VCaP (cell line): Measurements from ENCODE around the gene RAB40AL.

ENCODE experiments used
- H3K27ac ChIP-seq: fragments of 450-650 bp; 2 replicates; pipeline ENCODE4 v1.5.1; 2017
- TF ChIP-seq, protein P1 (sequence below): fragments of 450-650 bp; conservative IDR thresholded peaks from 2 replicates; pipeline ENCODE4 v1.5.1; 2017; ENCODE audit warnings: mild to moderate bottlenecking, moderate library complexity

The RAB40AL gene

DNA sequence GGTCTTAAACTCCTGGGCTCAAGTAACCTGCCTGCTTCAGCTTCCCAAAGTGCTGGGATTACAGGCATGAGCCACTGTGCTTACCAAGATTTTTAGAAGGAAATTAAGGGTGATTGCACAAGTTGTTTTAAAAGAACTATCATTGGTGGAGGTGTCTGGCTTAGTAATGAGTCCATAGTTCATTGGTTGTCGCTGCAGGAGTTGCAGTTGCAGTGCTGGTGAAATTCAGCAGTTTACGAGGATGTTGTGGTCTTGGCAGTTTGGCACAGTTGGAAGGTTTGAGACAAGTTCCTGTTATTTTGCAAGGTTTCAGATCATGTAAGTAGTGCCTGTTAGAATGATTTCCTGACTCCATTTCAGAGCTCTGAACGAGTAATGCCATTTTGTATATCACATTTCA lies 48.1 kb downstream of the RAB40AL start:
- H3K27ac ChIP-seq, result no peak overlapping the region
- TF ChIP-seq, protein P1, sequence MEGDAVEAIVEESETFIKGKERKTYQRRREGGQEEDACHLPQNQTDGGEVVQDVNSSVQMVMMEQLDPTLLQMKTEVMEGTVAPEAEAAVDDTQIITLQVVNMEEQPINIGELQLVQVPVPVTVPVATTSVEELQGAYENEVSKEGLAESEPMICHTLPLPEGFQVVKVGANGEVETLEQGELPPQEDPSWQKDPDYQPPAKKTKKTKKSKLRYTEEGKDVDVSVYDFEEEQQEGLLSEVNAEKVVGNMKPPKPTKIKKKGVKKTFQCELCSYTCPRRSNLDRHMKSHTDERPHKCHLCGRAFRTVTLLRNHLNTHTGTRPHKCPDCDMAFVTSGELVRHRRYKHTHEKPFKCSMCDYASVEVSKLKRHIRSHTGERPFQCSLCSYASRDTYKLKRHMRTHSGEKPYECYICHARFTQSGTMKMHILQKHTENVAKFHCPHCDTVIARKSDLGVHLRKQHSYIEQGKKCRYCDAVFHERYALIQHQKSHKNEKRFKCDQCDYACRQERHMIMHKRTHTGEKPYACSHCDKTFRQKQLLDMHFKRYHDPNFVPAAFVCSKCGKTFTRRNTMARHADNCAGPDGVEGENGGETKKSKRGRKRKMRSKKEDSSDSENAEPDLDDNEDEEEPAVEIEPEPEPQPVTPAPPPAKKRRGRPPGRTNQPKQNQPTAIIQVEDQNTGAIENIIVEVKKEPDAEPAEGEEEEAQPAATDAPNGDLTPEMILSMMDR, result no peak
